ENCODE measurements around the gene EXOC3L2.

Gene EXOC3L2

GRCh38 chr19:45262570-45262969 is 17.4 kb upstream of the EXOC3L2 start:
- H3K4me2 ChIP-seq, result no peak overlapping the region
- peaks cover 16% of the 10 kb centered on the region for H3K4me1 ChIP-seq
- no peak for TF ChIP-seq Cebpa-rat (IDR thresholded peaks at IDR 0.05)
- H3K36me3 ChIP-seq, result peaks cover 80% of the 10 kb centered on the region
- H3K27ac ChIP-seq, result no peak overlapping the region
- no peaks in the 10 kb centered on the region for H3K9me3 ChIP-seq
- H3K4me3 ChIP-seq, result no peak overlapping the region
- H3K27me3 ChIP-seq, result no peaks in the 10 kb centered on the region
- peaks cover 64% of the 10 kb centered on the region for H4K20me1 ChIP-seq
- no peak overlapping the region for H3K9ac ChIP-seq

DNA sequence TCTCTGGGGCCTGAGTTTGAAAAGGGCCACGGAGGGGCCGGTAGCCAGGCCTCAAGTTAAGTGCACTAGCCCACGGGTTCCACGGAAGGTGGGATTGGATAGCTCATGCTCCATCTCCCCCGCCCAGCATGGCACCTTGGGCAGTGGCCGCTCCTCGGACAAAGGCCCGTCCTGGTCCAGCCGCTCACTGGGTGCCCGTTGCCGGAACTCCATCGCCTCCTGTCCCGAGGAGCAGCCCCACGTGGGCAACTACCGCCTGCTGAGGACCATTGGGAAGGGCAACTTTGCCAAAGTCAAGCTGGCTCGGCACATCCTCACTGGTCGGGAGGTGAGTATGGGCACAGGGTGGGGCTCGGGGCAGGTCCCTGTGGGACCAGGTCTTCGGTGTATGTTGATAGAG is 13.7 kb upstream of the EXOC3L2 start:
- H3K9ac ChIP-seq, result no peak overlapping the region
- H3K27ac ChIP-seq, result no peak overlapping the region
- no peaks in the 10 kb centered on the region for H3K9me3 ChIP-seq
- no peaks in the 10 kb centered on the region for H3K27me3 ChIP-seq
- TF ChIP-seq Cebpa-rat (IDR thresholded peaks at IDR 0.05), result no peak
- H4K20me1 ChIP-seq, result peaks cover 80% of the 10 kb centered on the region
- no peak overlapping the region for H3K4me3 ChIP-seq
- no peak overlapping the region for H3K4me2 ChIP-seq
- H3K4me1 ChIP-seq, result peaks cover 35% of the 10 kb centered on the region
- peaks cover 59% of the 10 kb centered on the region for H3K36me3 ChIP-seq

DNA sequence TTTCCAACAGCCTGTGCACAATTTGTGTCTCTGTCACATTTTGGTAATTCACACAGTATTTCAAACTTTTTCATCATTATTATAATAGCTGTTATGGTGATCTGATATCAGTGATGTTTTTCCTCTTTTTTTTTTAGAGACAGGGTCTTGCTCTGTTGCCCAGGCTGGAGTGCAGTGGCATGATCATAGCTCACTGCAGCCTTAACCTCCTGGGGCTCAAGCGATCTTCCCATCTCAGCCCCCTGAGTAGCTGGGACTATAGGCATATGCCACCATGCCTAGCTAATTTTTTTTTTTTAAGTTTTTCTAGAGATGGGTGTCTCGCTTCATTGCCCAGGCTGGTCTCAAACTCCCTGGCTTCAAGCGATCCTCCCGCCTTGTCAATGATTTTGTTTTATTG is 11.6 kb upstream of the EXOC3L2 start:
- no peak for TF ChIP-seq Cebpa-rat (IDR thresholded peaks at IDR 0.05)
- H3K27ac ChIP-seq, result no peak overlapping the region
- peaks cover 52% of the 10 kb centered on the region for H3K36me3 ChIP-seq
- no peak overlapping the region for H3K9ac ChIP-seq
- H3K4me3 ChIP-seq, result no peak overlapping the region
- H3K9me3 ChIP-seq, result no peaks in the 10 kb centered on the region
- H3K4me1 ChIP-seq, result peaks cover 53% of the 10 kb centered on the region
- peak overlapping the region; percentile 49 for H3K4me2 ChIP-seq
- H3K27me3 ChIP-seq, result no peaks in the 10 kb centered on the region
- H4K20me1 ChIP-seq, result peaks cover 85% of the 10 kb centered on the region

GRCh38 chr19:45255611-45256157 is 10.5 kb upstream of the EXOC3L2 start:
- H3K9me3 ChIP-seq, result no peaks in the 10 kb centered on the region
- H3K4me3 ChIP-seq, result no peak overlapping the region
- peaks cover 48% of the 10 kb centered on the region for H3K36me3 ChIP-seq
- H3K4me2 ChIP-seq, result peak overlapping the region; percentile 49; the same call in 1 of the 2 replicates
- TF ChIP-seq Cebpa-rat (IDR thresholded peaks at IDR 0.05), result no peak
- H3K4me1 ChIP-seq, result peaks cover 55% of the 10 kb centered on the region
- H4K20me1 ChIP-seq, result peaks cover 83% of the 10 kb centered on the region
- no peak overlapping the region for H3K9ac ChIP-seq
- H3K27me3 ChIP-seq, result no peaks in the 10 kb centered on the region
- no peak overlapping the region for H3K27ac ChIP-seq

DNA sequence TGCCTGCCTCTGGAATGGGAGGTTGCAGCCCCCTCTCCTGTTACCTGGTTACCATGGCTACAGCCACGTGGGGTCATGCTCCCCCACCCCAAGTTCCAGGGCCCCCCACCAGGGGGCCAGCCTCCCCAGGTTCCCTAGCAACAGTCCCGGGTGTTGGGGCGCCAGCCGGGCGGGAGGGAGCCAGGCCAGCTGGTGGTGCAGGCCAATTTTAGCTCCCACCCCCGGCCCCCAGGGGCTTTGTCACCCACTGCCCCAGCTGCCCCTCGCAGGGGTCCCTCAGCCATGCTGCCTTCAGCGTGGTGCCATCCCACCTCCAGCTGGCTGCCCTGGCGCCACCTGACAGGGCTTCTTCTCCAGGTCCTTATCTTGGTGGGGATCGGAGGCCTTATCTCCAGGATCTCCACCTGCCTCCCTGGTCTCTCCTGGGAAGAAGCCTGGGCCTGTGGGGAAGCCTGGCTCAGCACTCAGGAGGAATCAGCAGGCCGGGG is 8.9 kb upstream of the EXOC3L2 start:
- Histone ChIP-seq H3K36me3 (peaks cover 32% of the 10 kb centered on the region), H3K27me3 (no peaks in the 10 kb centered on the region), H3K27ac (peak overlapping the region; percentile 51), H3K9ac (peak overlapping the region; percentile 87; the same call in 1 of the 2 replicates), H4K20me1 (peaks cover 75% of the 10 kb centered on the region), H3K4me1 (peaks cover 70% of the 10 kb centered on the region), H3K4me3 (no peak overlapping the region), H3K9me3 (no peaks in the 10 kb centered on the region), H3K4me2 (peak overlapping the region; percentile 95)
- TF ChIP-seq Cebpa-rat (IDR thresholded peaks at IDR 0.05), result no peak

- Histone ChIP-seq H3K4me3 (peak overlapping the region; percentile 94; the same call in 1 of the 2 replicates), H3K9me3 (no peaks in the 10 kb centered on the region), H3K36me3 (peaks cover 26% of the 10 kb centered on the region; the same call in 1 of the 2 replicates), H3K4me2 (peak overlapping the region; percentile 95), H4K20me1 (peaks cover 69% of the 10 kb centered on the region), H3K27ac (peak overlapping the region; percentile 93), H3K9ac (peak overlapping the region; percentile 87), H3K27me3 (no peaks in the 10 kb centered on the region), H3K4me1 (peaks cover 75% of the 10 kb centered on the region)
- no peak for TF ChIP-seq Cebpa-rat (IDR thresholded peaks at IDR 0.05)
Observed at GRCh38 chr19:45253396-45254027, 8.3 kb upstream of the EXOC3L2 start.

DNA sequence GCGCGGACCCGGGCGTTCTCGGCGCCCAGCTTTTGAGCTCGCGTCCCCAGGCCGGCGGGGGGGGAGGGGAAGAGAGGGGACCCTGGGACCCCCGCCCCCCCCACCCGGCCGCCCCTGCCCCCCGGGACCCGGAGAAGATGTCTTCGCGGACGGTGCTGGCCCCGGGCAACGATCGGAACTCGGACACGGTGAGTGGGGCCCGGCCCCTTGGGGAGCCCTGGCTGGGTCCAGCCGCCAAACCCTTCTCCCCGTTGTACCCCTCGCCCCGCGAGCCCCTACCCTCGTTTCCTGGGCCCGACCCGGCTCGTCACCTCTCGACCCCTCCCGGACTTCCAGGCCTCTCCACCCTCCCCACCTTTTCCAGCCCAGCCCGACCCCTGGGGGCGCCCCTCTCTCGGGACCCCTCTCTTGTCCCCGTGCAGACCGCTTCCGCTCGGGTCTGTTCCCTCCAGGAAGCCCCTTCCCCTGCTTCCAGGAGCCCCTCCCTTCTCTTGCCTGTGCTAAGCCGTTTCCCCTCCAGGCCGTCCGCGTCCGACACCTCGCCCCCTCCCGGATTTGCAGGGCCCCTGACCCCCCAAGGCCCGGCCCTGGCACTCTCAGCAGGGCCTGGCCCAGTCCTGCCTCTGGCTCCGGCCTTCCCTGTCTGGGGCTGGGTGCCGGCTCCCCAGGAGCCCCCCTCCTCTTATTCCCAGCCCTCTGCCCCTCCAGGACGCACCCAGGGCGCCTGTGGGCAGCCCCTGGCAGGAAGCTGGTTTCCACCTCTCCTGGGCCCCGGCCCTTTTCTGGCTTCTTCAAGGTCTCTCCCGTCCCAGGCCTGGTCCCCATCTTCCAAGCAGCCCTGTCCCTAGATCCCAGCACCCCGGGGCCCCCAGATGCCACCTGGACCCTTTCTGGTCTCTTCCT is 6.5 kb upstream of the EXOC3L2 start:
- Histone ChIP-seq H3K9ac (peak overlapping the region; percentile 87), H4K20me1 (peaks cover 51% of the 10 kb centered on the region), H3K4me2 (peak overlapping the region; percentile 95), H3K27me3 (no peaks in the 10 kb centered on the region), H3K9me3 (no peaks in the 10 kb centered on the region), H3K4me3 (peak overlapping the region; percentile 94), H3K27ac (peak overlapping the region; percentile 93), H3K4me1 (peaks cover 71% of the 10 kb centered on the region), H3K36me3 (peaks cover 23% of the 10 kb centered on the region; the same call in 1 of the 2 replicates)
- TF ChIP-seq Cebpa-rat (IDR thresholded peaks at IDR 0.05), result no peak

DNA sequence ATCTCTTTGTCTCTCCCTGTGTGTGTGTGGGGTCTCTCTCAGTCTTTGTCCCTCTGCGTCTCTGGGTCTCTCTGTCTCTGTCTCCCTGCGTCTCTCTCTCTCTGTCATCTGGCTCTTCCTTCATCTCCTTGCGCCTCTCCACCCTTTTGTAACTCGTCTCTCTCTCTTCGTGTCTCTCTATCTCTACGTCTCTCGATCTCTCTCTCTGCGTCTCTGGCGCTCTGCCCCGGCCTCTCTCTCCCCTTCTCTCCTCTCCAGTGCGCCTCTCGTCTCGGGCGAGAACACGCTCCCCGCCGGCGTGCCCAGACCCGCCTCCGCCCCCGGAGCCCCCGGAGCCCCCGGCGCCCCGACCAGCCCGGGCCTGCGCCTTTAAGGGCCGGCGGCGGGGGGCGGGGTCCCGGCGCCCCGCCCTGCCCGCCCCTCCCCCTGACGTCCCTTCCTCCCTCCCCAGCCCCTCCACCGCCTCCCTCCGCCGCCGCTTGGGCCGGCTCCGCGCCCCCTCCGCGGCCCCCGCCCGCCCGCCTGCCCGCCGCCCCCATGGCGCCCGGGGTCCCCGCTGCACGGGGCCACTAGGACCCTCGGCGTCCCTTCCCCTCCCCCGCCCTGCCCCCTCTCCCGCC is 5.7 kb upstream of the EXOC3L2 start, which contains the start of gene MARK4:
Gene MARK4, plus strand, starts transcription at position 440 of the 620 bp plus-strand sequence. CDS start 318 bp downstream, outside the sequence.
- H3K9ac ChIP-seq, result peak within 1 kb of the TSS; percentile 87
- H3K4me2 ChIP-seq, result peak within 1 kb of the TSS; percentile 95
- peaks cover 70% of the 10 kb centered on the region for H3K4me1 ChIP-seq
- H3K9me3 ChIP-seq, result no peaks in the 10 kb centered on the region
- H3K4me3 ChIP-seq, result peak within 1 kb of the TSS; percentile 94
- H3K27ac ChIP-seq, result peak within 1 kb of the TSS; percentile 93
- TF ChIP-seq Cebpa-rat (IDR thresholded peaks at IDR 0.05), result no peak
- peaks cover 23% of the 10 kb centered on the region; the same call in 1 of the 2 replicates for H3K36me3 ChIP-seq
- no peaks in the 10 kb centered on the region for H3K27me3 ChIP-seq
- H4K20me1 ChIP-seq, result peaks cover 43% of the 10 kb centered on the region

GRCh38 chr19:45250216-45250831 is 5.1 kb upstream of the EXOC3L2 start:
- H3K4me2 ChIP-seq, result peak overlapping the region; percentile 76
- peak overlapping the region; percentile 94 for H3K4me3 ChIP-seq
- no peaks in the 10 kb centered on the region for H3K27me3 ChIP-seq
- peaks cover 37% of the 10 kb centered on the region for H4K20me1 ChIP-seq
- peaks cover 19% of the 10 kb centered on the region; the same call in 1 of the 2 replicates for H3K36me3 ChIP-seq
- H3K9ac ChIP-seq, result peak overlapping the region; percentile 75
- H3K27ac ChIP-seq, result peak overlapping the region; percentile 75
- H3K4me1 ChIP-seq, result peaks cover 70% of the 10 kb centered on the region
- no peak for TF ChIP-seq Cebpa-rat (IDR thresholded peaks at IDR 0.05)
- no peaks in the 10 kb centered on the region for H3K9me3 ChIP-seq

Data from BLaER1 (cell line).